Measurements from ENCODE around the gene ALPI.

Gene ALPI

GRCh38 chr2:232491139-232491780 lies 35.3 kb downstream of the ALPI start:
- no peak overlapping the region for H3K27ac ChIP-seq
- H3K27me3 ChIP-seq: peaks cover 36 to 49% (median 41%) of the 10 kb centered on the region in 11 experiments
- no peaks in the 10 kb centered on the region for H3K36me3 ChIP-seq
- peaks cover 0 to 7% (median 4%) of the 10 kb centered on the region in 11 experiments; a peak in 10 of 22 replicates for H3K9me3 ChIP-seq (replicated peaks in 1 of 11)
- no peak overlapping the region for H3K4me3 ChIP-seq
- TF ChIP-seq Cebpa-rat (IDR thresholded peaks at IDR 0.05): no peak
- H3K9ac ChIP-seq: no peak overlapping the region
- peaks cover 0 to 60% (median 32%) of the 10 kb centered on the region in 11 experiments; a peak in 18 of 22 replicates for H4K20me1 ChIP-seq
- peaks cover 6 to 17% (median 12%) of the 10 kb centered on the region in 10 experiments; a peak in 14 of 20 replicates for H3K4me1 ChIP-seq
- H3K4me2 ChIP-seq: no peak overlapping the region

GRCh38 chr2:232492236-232492848 lies 36.4 kb downstream of the ALPI start:
- no peak overlapping the region for H3K4me3 ChIP-seq
- H3K9me3 ChIP-seq (replicated peaks in 1 of 11): no peaks in the 10 kb centered on the region
- peaks cover 0 to 49% (median 22%) of the 10 kb centered on the region in 11 experiments; a peak in 18 of 22 replicates for H4K20me1 ChIP-seq
- peaks cover 25 to 38% (median 30%) of the 10 kb centered on the region in 11 experiments for H3K27me3 ChIP-seq
- H3K9ac ChIP-seq: no peak overlapping the region
- H3K27ac ChIP-seq: no peak overlapping the region
- H3K36me3 ChIP-seq: no peaks in the 10 kb centered on the region
- H3K4me2 ChIP-seq: no peak overlapping the region
- no peak for TF ChIP-seq Cebpa-rat (IDR thresholded peaks at IDR 0.05)
- H3K4me1 ChIP-seq: peaks cover 0 to 7% (median 2%) of the 10 kb centered on the region in 10 experiments; a peak in 14 of 20 replicates

- H3K9ac ChIP-seq: no peak overlapping the region
- no peak overlapping the region for H3K27ac ChIP-seq
- no peaks in the 10 kb centered on the region for H3K9me3 ChIP-seq (replicated peaks in 1 of 11)
- no peaks in the 10 kb centered on the region for H3K36me3 ChIP-seq
- H4K20me1 ChIP-seq: peaks cover 0 to 41% (median 14%) of the 10 kb centered on the region in 11 experiments; a peak in 18 of 22 replicates
- TF ChIP-seq Cebpa-rat (IDR thresholded peaks at IDR 0.05): no peak
- no peak overlapping the region for H3K4me2 ChIP-seq
- H3K4me1 ChIP-seq: no peaks in the 10 kb centered on the region; a peak in 2 of 20 replicates
- H3K27me3 ChIP-seq: peaks cover 17 to 30% (median 23%) of the 10 kb centered on the region in 11 experiments
- no peak overlapping the region for H3K4me3 ChIP-seq
Measured at GRCh38 chr2:232492963-232493700, 37.2 kb downstream of the ALPI start.

- H3K4me3 ChIP-seq: no peak overlapping the region
- H3K4me2 ChIP-seq: no peak overlapping the region
- no peaks in the 10 kb centered on the region; a peak in 1 of 20 replicates for H3K4me1 ChIP-seq
- peaks cover 0 to 34% (median 6%) of the 10 kb centered on the region in 11 experiments; a peak in 11 of 22 replicates for H4K20me1 ChIP-seq
- no peak overlapping the region for H3K9ac ChIP-seq
- no peaks in the 10 kb centered on the region for H3K36me3 ChIP-seq
- peaks cover 10 to 23% (median 15%) of the 10 kb centered on the region in 11 experiments for H3K27me3 ChIP-seq
- no peak for TF ChIP-seq Cebpa-rat (IDR thresholded peaks at IDR 0.05)
- H3K27ac ChIP-seq: no peak overlapping the region
- no peaks in the 10 kb centered on the region for H3K9me3 ChIP-seq (replicated peaks in 1 of 11)
Measured at GRCh38 chr2:232493701-232494474, 37.9 kb downstream of the ALPI start.

- no peak overlapping the region for H3K27ac ChIP-seq
- TF ChIP-seq Cebpa-rat (IDR thresholded peaks at IDR 0.05): no peak
- peaks cover 0 to 27% (median 3%) of the 10 kb centered on the region in 11 experiments; a peak in 8 of 22 replicates for H4K20me1 ChIP-seq
- H3K4me3 ChIP-seq: no peak overlapping the region
- no peaks in the 10 kb centered on the region for H3K9me3 ChIP-seq (replicated peaks in 1 of 11)
- H3K27me3 ChIP-seq: peaks cover 3 to 16% (median 8%) of the 10 kb centered on the region in 11 experiments
- H3K4me2 ChIP-seq: no peak overlapping the region
- no peak overlapping the region for H3K9ac ChIP-seq
- H3K4me1 ChIP-seq: no peaks in the 10 kb centered on the region; a peak in 1 of 20 replicates
- H3K36me3 ChIP-seq: no peaks in the 10 kb centered on the region
Measured at GRCh38 chr2:232494542-232494941, 38.6 kb downstream of the ALPI start.

GRCh38 chr2:232495292-232495691 lies 39.3 kb downstream of the ALPI start:
- H3K9ac ChIP-seq: no peak overlapping the region
- H3K36me3 ChIP-seq: no peaks in the 10 kb centered on the region
- peaks cover 0 to 9% (median under 1%) of the 10 kb centered on the region in 11 experiments; a peak in 13 of 22 replicates for H3K27me3 ChIP-seq
- no peak for TF ChIP-seq Cebpa-rat (IDR thresholded peaks at IDR 0.05)
- H3K4me2 ChIP-seq: no peak overlapping the region
- no peak overlapping the region for H3K4me3 ChIP-seq
- no peak overlapping the region for H3K27ac ChIP-seq
- H3K9me3 ChIP-seq (replicated peaks in 1 of 11): no peaks in the 10 kb centered on the region
- H4K20me1 ChIP-seq: peaks cover 0 to 20% (median 0%) of the 10 kb centered on the region in 11 experiments; a peak in 6 of 22 replicates
- H3K4me1 ChIP-seq: no peaks in the 10 kb centered on the region; a peak in 1 of 20 replicates

GRCh38 chr2:232496501-232497270 lies 40.7 kb downstream of the ALPI start:
- H3K27ac ChIP-seq: no peak overlapping the region
- no peak overlapping the region for H3K9ac ChIP-seq
- no peaks in the 10 kb centered on the region for H3K36me3 ChIP-seq
- H3K4me1 ChIP-seq: no peaks in the 10 kb centered on the region
- no peak overlapping the region for H3K4me2 ChIP-seq
- no peaks in the 10 kb centered on the region for H3K9me3 ChIP-seq (replicated peaks in 1 of 11)
- H3K4me3 ChIP-seq: no peak overlapping the region
- H4K20me1 ChIP-seq: peaks cover 0 to 19% (median 0%) of the 10 kb centered on the region in 11 experiments; a peak in 3 of 22 replicates
- TF ChIP-seq Cebpa-rat (IDR thresholded peaks at IDR 0.05): no peak
- H3K27me3 ChIP-seq: peaks cover 0 to 14% (median 13%) of the 10 kb centered on the region in 11 experiments; a peak in 13 of 22 replicates

- no peak overlapping the region for H3K4me2 ChIP-seq
- H3K27ac ChIP-seq: no peak overlapping the region
- peaks cover 0 to 16% (median 0%) of the 10 kb centered on the region in 11 experiments; a peak in 3 of 22 replicates for H4K20me1 ChIP-seq
- no peak overlapping the region for H3K4me3 ChIP-seq
- no peak overlapping the region for H3K9ac ChIP-seq
- H3K27me3 ChIP-seq: peaks cover 2 to 21% (median 20%) of the 10 kb centered on the region in 11 experiments
- no peaks in the 10 kb centered on the region for H3K36me3 ChIP-seq
- H3K4me1 ChIP-seq: peaks cover 0 to 2% (median under 1%) of the 10 kb centered on the region in 10 experiments; a peak in 8 of 20 replicates
- H3K9me3 ChIP-seq (replicated peaks in 1 of 11): no peaks in the 10 kb centered on the region
- TF ChIP-seq Cebpa-rat (IDR thresholded peaks at IDR 0.05): no peak
Measured at GRCh38 chr2:232497348-232497747, 41.4 kb downstream of the ALPI start.

Measured in BLaER1 treated with 17β-estradiol and CSF1 and Interleukin-3, amounts not matched to agents 10 nM and 100 nM (cell line).